ENCODE measurements around the gene SEMA7A.

GRCh38 chr15:74388363-74388951 is 45.3 kb downstream of the SEMA7A start:
- TF ChIP-seq POLR2A (IDR thresholded peaks at IDR 0.05; ENCODE audit: low read depth, low read length) (no peak), TAF1 (IDR thresholded peaks at IDR 0.05; ENCODE audit: low read depth, low read length) (no peak), SPI1 (IDR thresholded peaks at IDR 0.05; ENCODE audit: low read depth, low read length) (no peak), POLR2AphosphoS5 (IDR thresholded peaks at IDR 0.05; ENCODE audit: low read depth, low read length) (no peak)
